Gastroesophageal sphincter (tissue), 4 donors: Measurements from ENCODE around the gene MYBPC1. TPM values are rescaled to one million over a fixed set of nuclear protein-coding genes. Genes with fewer than 3 reads are reported as not detected.

Source experiments
- ATAC-seq: fragments of 150-250 bp; one replicate; pipeline ENCODE4 v1.9.1; 2016; ENCODE audit warnings: mild to moderate bottlenecking, moderate library complexity
- H3K27ac ChIP-seq, 4 donors: fragments of 200-600 bp; sonication (generic) in 3 of 4; 1 replicate in 3 of 4; 2 replicates in 1 of 4; pipeline ENCODE4 v1.5.1; 2016 to 2019
- H3K27me3 ChIP-seq: fragments of 200-600 bp; sonication (generic); one replicate; pipeline ENCODE4 v1.5.1; 2019
- H3K36me3 ChIP-seq, 2 donors: fragments of 200-600 bp; sonication (generic); one replicate each; pipeline ENCODE4 v1.5.1; 2019; ENCODE audit warnings: control low read depth in 1 of 2
- H3K4me1 ChIP-seq, 3 donors: fragments of 200-600 bp; sonication (generic); 1 replicate in 2 of 3; 2 replicates in 1 of 3; pipeline ENCODE4 v1.5.1; 2016 to 2019; ENCODE audit warnings: control low read depth in 2 of 3
- H3K4me3 ChIP-seq, 2 donors: fragments of 200-600 bp; sonication (generic); one replicate each; pipeline ENCODE4 v1.5.1; 2019; ENCODE audit warnings: mild to moderate bottlenecking in 1 of 2, moderate library complexity in 1 of 2
- H3K9me3 ChIP-seq, 3 donors: fragments of 200-600 bp; sonication (generic); one replicate each; pipeline ENCODE4 v1.5.1; 2017 to 2019; ENCODE audit warnings: control low read depth in 2 of 3
- CTCF ChIP-seq, 4 experiments: fragments of 200-600 bp in 2 of 4; fragments of 450-650 bp in 2 of 4; sonication (generic) in 1 of 4; IDR thresholded peaks; one replicate each; pipeline ENCODE4 v1.5.1; 2017 to 2019; ENCODE audit warnings: antibody characterized with exemption in 4 of 4, mild to moderate bottlenecking in 2 of 4, moderate library complexity in 2 of 4
- EP300 ChIP-seq: sonication (generic); formaldehyde crosslinking; IDR thresholded peaks from one replicate; pipeline ENCODE4 v1.6.1; 2017; ENCODE audit warnings: antibody characterized with exemption, mild to moderate bottlenecking
- POLR2A ChIP-seq, 2 donors: fragments of 450-650 bp; IDR thresholded peaks; one replicate each; pipeline ENCODE4 v1.6.1; 2017; ENCODE audit warnings: antibody characterized with exemption in 2 of 2, mild to moderate bottlenecking in 2 of 2, moderate library complexity in 1 of 2
- POLR2AphosphoS5 ChIP-seq: sonication (generic); formaldehyde crosslinking; IDR thresholded peaks from one replicate; pipeline ENCODE4 v1.6.1; 2017; ENCODE audit warnings: antibody characterized with exemption
- WGBS, 2 donors: methylation state at CpG; one replicate each; pipeline ENCODE4 v1.1.5; 2018; ENCODE audit warnings: low coverage in 1 of 2; 5-methylcytosine and 5-hydroxymethylcytosine counted together
- total RNA-seq, 4 donors: library from RNA; depleted of rRNA; stranded (reverse); fragments of >200 nt; gene quantifications; one replicate each; pipeline ENCODE4 v1.1.0, GENCODE V29; 2016

Gene MYBPC1
- total RNA-seq, 4 donors from 2014 or later = 0.15 TPM; not detected in 3

DNA sequence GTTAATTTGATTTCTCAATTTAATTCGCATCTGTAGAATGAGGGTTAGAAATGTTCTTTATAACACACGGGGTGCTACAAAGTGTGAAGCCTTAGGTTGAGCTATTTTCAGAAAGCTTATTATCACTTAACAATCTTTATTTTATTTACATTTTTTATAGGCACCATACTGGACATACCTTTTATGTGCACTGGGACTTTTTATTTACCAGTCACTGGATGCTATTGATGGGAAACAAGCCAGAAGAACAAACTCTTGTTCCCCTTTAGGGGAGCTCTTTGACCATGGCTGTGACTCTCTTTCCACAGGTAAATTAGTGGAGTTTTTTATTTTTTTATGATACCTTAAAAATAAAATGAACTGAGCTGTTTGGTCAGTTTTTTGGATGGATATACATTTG is 119.2 kb downstream of the MYBPC1 start:
- TF ChIP-seq POLR2A (IDR thresholded peaks at IDR 0.05) (no peak), CTCF (IDR thresholded peaks at IDR 0.05) (no peak), POLR2AphosphoS5 (no peak), EP300 (no peak)
- ATAC-seq = no peak
- Histone ChIP-seq H3K9me3 (no peaks in the 10 kb centered on the region), H3K4me3 (no peak overlapping the region), H3K27me3 (no peaks in the 10 kb centered on the region), H3K27ac (peak overlapping the region in 1 of 4 donors; percentile 26), H3K36me3 (peaks cover 0 to 16% of the 10 kb centered on the region in 2 donors), H3K4me1 (peaks cover 0 to 48% (median 13%) of the 10 kb centered on the region in 3 donors)
- WGBS, 2 donors = 67 to 83% methylated on average over 2 of the region's 2 CpGs

DNA sequence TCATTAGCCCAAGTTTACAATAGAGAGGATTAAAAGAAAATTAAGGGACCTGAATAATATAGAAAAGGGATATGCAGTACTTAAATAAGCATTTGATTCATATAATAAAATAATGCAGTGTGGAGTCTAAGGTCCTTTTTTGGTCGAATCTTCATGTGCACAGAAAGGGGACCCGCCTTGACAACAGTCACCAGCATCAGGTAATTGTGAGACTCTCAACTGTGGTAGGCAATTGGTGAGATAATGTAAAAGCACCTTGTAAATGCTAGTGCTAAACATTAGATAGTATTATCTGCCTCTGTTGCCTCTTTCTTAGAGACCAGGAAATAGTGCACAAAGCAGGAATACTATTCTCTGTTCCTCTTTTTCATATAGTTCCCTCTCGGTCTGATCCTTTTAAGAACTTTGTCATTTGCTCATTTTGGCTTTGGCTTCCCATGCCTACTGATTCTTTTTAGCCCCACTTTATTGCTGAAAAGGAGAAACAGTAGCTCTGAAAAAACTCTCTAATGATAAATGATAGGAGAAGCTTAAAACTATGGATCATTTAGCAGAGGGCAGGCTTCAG is 120.2 kb downstream of the MYBPC1 start:
- no peak for ATAC-seq
- no peak for TF ChIP-seq POLR2AphosphoS5
- H3K36me3 ChIP-seq = peaks cover 0 to 16% of the 10 kb centered on the region in 2 donors
- no peaks in the 10 kb centered on the region for H3K27me3 ChIP-seq
- H3K9me3 ChIP-seq = no peaks in the 10 kb centered on the region
- peaks cover 0 to 41% (median 8%) of the 10 kb centered on the region in 3 donors for H3K4me1 ChIP-seq
- no peak overlapping the region for H3K4me3 ChIP-seq
- no peak overlapping the region for H3K27ac ChIP-seq
- WGBS, 2 donors = 76 to 91% methylated on average over 3 of the region's 3 CpGs

DNA sequence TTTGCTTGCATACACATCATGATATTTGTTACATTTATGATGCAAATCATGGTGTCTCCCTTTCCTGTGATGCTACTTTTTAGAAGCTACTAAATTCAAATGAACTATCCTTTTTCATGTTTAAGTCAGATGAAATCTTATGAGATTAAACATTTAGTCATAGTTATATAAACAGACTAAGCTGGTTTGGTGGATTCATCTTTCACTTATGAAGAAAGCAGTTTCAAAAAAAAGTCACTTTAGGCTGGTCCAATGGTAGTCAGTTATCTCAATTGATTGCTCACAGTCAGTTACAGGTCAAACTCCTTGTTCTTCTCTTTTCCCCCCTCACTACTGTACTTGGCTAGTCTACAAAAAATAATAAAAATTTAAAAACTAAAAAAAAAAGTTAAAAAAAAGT is 124.8 kb downstream of the MYBPC1 start:
- Histone ChIP-seq H3K27ac (no peak overlapping the region), H3K4me3 (no peak overlapping the region), H3K4me1 (peaks cover 0 to 8% (median 0%) of the 10 kb centered on the region in 3 donors), H3K36me3 (peaks cover 0 to 49% of the 10 kb centered on the region in 2 donors), H3K27me3 (no peaks in the 10 kb centered on the region), H3K9me3 (no peaks in the 10 kb centered on the region)
- no peak for TF ChIP-seq POLR2A (IDR thresholded peaks at IDR 0.05)
- no peak for TF ChIP-seq POLR2AphosphoS5
- no peak for TF ChIP-seq CTCF (IDR thresholded peaks at IDR 0.05)
- no peak for TF ChIP-seq EP300
- no peak for ATAC-seq

DNA sequence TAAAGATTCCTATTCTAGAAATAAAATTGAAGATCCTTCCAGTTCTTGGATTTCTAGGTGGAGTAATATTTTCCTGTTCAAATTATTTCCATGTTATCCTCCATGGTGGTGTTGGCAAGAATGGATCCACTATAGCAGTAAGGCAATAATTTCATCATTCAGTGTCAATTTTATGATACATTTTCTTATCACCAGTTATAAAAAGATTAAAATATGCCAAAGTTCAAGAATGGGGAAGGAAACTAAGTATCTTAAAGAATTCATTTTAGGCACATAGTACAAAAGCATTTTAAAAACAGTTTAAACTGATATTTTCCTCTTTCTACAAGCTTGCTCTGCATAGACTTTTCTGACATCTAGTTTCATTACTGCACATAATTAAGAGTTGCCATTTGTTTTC is 125.3 kb downstream of the MYBPC1 start:
- Histone ChIP-seq H3K9me3 (no peaks in the 10 kb centered on the region), H3K4me1 (peaks cover 0 to 3% (median 0%) of the 10 kb centered on the region in 3 donors), H3K36me3 (peaks cover 0 to 55% of the 10 kb centered on the region in 2 donors), H3K4me3 (no peak overlapping the region), H3K27ac (no peak overlapping the region), H3K27me3 (no peaks in the 10 kb centered on the region)
- no peak for ATAC-seq
- TF ChIP-seq POLR2A (IDR thresholded peaks at IDR 0.05) (no peak), EP300 (no peak), CTCF (IDR thresholded peaks at IDR 0.05) (no peak), POLR2AphosphoS5 (no peak)

DNA sequence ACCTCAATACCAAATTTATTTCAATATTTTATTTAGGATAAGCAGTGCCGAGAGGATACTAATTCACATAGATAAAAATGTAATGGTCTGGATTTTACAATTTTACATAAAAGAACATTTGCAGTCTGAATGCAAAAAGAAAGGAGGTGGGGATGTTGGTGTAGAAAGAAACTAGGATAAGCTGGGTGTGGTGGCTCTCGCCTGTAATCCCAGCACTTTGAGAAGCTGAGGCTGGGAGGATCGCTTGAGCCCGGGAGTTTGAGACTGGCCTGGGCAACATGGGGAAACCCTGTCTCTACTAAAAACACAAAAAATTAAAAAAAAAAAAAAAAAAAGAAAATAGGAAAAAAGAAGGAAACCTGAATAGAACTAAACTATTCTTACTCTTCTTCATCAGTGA is 127.6 kb downstream of the MYBPC1 start:
- TF ChIP-seq POLR2A (IDR thresholded peaks at IDR 0.05) (no peak), CTCF (IDR thresholded peaks at IDR 0.05) (no peak), POLR2AphosphoS5 (no peak)
- WGBS, 2 donors = 100% methylated on average over 3 to 4 of the region's 4 CpGs
- H3K36me3 ChIP-seq = peaks cover 0 to 75% of the 10 kb centered on the region in 2 donors
- no peaks in the 10 kb centered on the region for H3K4me1 ChIP-seq
- no peaks in the 10 kb centered on the region for H3K9me3 ChIP-seq
- H3K27me3 ChIP-seq = no peaks in the 10 kb centered on the region
- no peak overlapping the region for H3K27ac ChIP-seq
- H3K4me3 ChIP-seq = no peak overlapping the region
- no peak for ATAC-seq
